Endothelial cell (in vitro differentiated cells): ENCODE measurements around the gene TM9SF1. TPM values are rescaled to one million over a fixed set of nuclear protein-coding genes. Genes with fewer than 3 reads are reported as not detected.

Source experiments
- DNase-seq: peaks from one replicate; pipeline ENCODE4 v3.0.0; 2021; ENCODE audit warnings: low spot score
- H3K27ac Mint-ChIP-seq: one replicate; pipeline ENCODE4 v1.8.0; 2021; ENCODE audit warnings: mixed read lengths, inconsistent platforms; ENCODE audit not compliant: unreplicated experiment
- H3K27me3 Mint-ChIP-seq: one replicate; pipeline ENCODE4 v1.8.0; 2021; ENCODE audit warnings: mild to moderate bottlenecking, moderate library complexity, mixed read lengths, inconsistent platforms; ENCODE audit not compliant: unreplicated experiment
- H3K36me3 Mint-ChIP-seq: one replicate; pipeline ENCODE4 v1.8.0; 2021; ENCODE audit warnings: mild to moderate bottlenecking, low read depth, mixed read lengths, inconsistent platforms; ENCODE audit not compliant: unreplicated experiment
- H3K4me1 Mint-ChIP-seq: one replicate; pipeline ENCODE4 v1.8.0; 2021; ENCODE audit warnings: mild to moderate bottlenecking, mixed read lengths, inconsistent platforms; ENCODE audit not compliant: unreplicated experiment
- H3K4me3 Mint-ChIP-seq: one replicate; pipeline ENCODE4 v1.8.0; 2021; ENCODE audit warnings: mild to moderate bottlenecking, mixed read lengths, inconsistent platforms; ENCODE audit not compliant: unreplicated experiment
- H3K9me3 Mint-ChIP-seq: one replicate; pipeline ENCODE4 v1.8.0; 2021; ENCODE audit warnings: mixed read lengths, inconsistent platforms; ENCODE audit not compliant: unreplicated experiment
- CTCF ChIP-seq: fragments of 200-600 bp; sonication (generic); IDR thresholded peaks from one replicate; pipeline ENCODE4 v1.5.0; 2021; ENCODE audit warnings: antibody characterized with exemption; ENCODE audit not compliant: unreplicated experiment
- total RNA-seq: library from RNA; stranded (reverse); fragmentation: NEBNext Ultra II Directional; extraction: Animal tissue kit (Norgen Biotek cat#: 25700); gene quantifications from one replicate; pipeline ENCODE4 v1.2.1, GENCODE V29; 2021; ENCODE audit not compliant: unreplicated experiment

TM9SF1 gene
- total RNA-seq, 1 donor from 2014 or later = 41.8 TPM

DNA sequence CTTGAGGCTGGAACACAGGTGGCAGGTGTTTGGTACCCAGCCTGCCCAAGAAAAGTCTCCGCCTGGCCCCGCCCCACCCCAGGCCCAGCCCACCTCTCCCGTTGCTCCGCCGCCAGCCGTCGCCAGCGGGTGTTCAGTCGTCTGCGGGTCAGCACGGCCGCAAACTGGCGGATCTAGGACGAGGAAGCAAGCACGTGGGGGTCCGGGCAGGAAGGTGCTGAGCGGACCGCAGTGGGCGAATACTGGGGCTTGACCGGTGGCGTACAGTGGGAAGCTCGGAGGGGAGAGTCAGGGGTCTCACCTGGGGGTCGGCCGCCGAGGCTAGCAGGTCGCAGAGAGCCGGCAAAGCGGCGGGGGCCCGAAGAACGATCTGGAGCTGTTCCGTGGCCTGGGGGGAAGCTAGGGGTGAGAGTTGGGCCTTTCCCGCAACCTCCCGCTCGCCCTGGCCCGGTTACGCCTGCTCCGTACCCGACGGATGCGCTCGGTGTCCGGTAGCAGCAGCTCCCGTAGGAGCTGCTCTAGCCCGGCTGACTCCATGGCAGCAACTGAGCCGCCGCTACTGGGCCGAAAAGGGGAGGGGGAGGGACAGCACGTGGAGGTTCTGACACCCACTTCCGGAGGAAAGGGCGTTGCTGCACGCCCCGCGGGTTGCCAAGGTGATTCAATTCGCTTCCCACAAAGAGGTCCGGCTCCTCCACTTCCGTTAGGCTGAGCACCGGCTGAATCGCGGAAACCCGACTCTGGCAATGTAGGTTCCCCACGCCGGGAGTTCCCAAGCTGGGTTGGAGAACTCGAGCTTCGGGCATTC is 6.8 kb downstream of the TM9SF1 start, which contains the start of gene IPO4:
Gene IPO4, minus strand, starts transcription at position 566 of the 808 bp plus-strand sequence. Its CDS starts 29 bp downstream, at position 537.
- Mint-ChIP-seq H3K27ac (peak within 1 kb of the TSS; percentile 79), H3K4me1 (peaks cover 11% of the 10 kb centered on the region), H3K9me3 (no peaks in the 10 kb centered on the region), H3K4me3 (peak within 1 kb of the TSS; percentile 90), H3K36me3 (peaks cover 34% of the 10 kb centered on the region), H3K27me3 (peaks cover 24% of the 10 kb centered on the region)
- no peak for TF ChIP-seq CTCF
- peak; percentile 88 for DNase-seq

DNA sequence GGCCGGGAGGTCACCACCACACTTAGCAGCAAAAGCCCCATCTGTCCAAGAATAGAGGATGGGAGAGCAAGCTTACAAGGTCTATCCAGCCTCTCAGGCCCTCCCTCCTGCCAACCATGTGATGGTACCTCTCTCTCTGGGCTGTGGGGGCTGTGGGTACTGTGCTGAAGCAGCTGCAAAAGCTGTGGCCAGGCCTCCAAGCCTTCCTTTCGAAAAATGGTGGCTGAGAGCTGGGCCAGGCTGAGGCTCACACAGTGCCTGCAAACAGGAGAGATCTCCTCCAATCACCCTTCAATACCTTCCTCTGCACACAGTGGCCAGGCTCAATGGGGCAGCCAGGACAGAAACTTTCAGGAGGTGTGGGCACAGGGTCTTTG is 7.7 kb downstream of the TM9SF1 start:
- no peaks in the 10 kb centered on the region for H3K9me3 Mint-ChIP-seq
- no peak for DNase-seq

DNA sequence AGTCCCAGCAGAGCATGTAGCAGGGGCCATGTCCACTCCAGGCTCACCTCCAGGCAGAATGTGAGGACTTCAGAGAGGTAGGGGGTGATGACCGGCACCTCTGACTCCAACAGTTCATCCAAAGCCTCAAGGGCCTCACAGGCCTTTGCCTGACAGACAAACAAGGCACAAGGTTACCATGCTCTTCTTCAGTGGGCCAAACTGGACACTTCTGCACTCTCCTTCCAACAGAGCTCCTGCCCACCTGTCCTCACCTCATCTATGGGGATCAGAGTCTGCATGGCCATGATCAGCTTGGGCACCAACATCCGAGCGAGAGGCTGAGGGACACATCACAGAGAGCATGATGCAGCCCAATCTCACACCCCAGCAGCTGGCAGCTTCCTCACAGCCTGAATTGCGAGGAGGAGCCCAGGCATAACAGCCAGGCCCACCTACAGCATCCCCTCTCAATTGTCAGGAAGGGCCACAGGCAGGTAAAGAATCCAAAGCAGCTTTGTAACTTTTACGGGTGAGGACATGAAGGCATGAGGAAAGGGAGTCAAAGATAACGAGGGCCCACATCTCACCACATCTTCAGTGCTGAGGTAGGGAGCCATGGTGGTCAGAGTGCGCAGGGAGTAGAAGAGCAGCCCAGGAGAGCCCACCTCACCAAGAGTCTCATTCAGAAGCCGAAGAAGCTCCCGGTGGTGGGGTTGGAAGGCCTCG is 8.3 kb downstream of the TM9SF1 start:
- no peak overlapping the region for H3K27ac Mint-ChIP-seq
- no peak for TF ChIP-seq CTCF
- no peaks in the 10 kb centered on the region for H3K9me3 Mint-ChIP-seq
- DNase-seq = no peak
- H3K36me3 Mint-ChIP-seq = peaks cover 33% of the 10 kb centered on the region
- peaks cover 14% of the 10 kb centered on the region for H3K4me1 Mint-ChIP-seq
- H3K27me3 Mint-ChIP-seq = peaks cover 20% of the 10 kb centered on the region
- H3K4me3 Mint-ChIP-seq = peak overlapping the region; percentile 73

More for the DNA sequence above, 7.7 kb downstream of the TM9SF1 start:
- Mint-ChIP-seq H3K27ac (no peak overlapping the region), H3K4me3 (peak overlapping the region; percentile 90), H3K27me3 (peaks cover 22% of the 10 kb centered on the region), H3K4me1 (peaks cover 13% of the 10 kb centered on the region), H3K36me3 (peaks cover 33% of the 10 kb centered on the region)
- TF ChIP-seq CTCF = no peak

- DNase-seq = no peak
- H3K27ac Mint-ChIP-seq = no peak overlapping the region
- peaks cover 31% of the 10 kb centered on the region for H3K36me3 Mint-ChIP-seq
- H3K4me3 Mint-ChIP-seq = no peak overlapping the region
- H3K4me1 Mint-ChIP-seq = peaks cover 18% of the 10 kb centered on the region
- TF ChIP-seq CTCF = no peak
- H3K9me3 Mint-ChIP-seq = no peaks in the 10 kb centered on the region
- H3K27me3 Mint-ChIP-seq = peaks cover 23% of the 10 kb centered on the region
Observed at GRCh38 chr14:24185741-24186140, 9.5 kb downstream of the TM9SF1 start.

DNA sequence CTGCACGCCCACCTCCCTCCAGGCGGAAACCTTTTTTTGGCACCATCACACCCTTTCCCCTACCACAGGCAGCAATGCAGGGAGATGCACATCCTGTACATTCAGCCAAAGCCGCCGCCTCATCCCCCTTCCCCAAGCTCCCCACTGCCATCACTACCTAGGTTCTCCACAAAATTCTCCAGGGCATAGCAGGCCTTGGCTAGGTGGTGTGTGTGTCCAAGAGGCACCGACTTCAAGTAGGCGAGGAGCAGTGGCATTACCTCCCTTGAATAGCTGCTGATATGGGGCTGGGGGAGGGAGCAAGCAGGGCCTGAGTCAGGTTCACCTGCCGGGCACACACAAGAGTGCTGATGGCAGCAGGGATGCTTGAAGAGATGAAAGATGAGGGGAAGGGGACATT is 10.2 kb downstream of the TM9SF1 start:
- peaks cover 25% of the 10 kb centered on the region for H3K27me3 Mint-ChIP-seq
- peaks cover 19% of the 10 kb centered on the region for H3K4me1 Mint-ChIP-seq
- H3K9me3 Mint-ChIP-seq = no peaks in the 10 kb centered on the region
- no peak for DNase-seq
- no peak overlapping the region for H3K27ac Mint-ChIP-seq
- peaks cover 32% of the 10 kb centered on the region for H3K36me3 Mint-ChIP-seq
- no peak overlapping the region for H3K4me3 Mint-ChIP-seq
- no peak for TF ChIP-seq CTCF
